Type B pancreatic cell (in vitro differentiated cells): ENCODE data around the gene THSD4. TPM values are rescaled to one million over a fixed set of nuclear protein-coding genes. Genes with fewer than 3 reads are reported as not detected.
A peak's percentile ranks its signal among the peaks of the same experiment; 100 is the strongest.

ENCODE experiments used
- DNase-seq: peaks from one replicate; pipeline ENCODE4 v3.0.0; 2021; ENCODE audit warnings: mixed read lengths; ENCODE audit not compliant: unreplicated experiment; ENCODE audit errors: extremely low spot score
- H3K27ac Mint-ChIP-seq: 2 replicates; pipeline ENCODE4 v1.8.0; 2021; ENCODE audit warnings: mild to moderate bottlenecking, mixed read lengths
- H3K27me3 Mint-ChIP-seq: 2 replicates; pipeline ENCODE4 v1.8.0; 2021; ENCODE audit warnings: mixed read lengths
- H3K36me3 Mint-ChIP-seq: 2 replicates; pipeline ENCODE4 v1.8.0; 2021; ENCODE audit warnings: mixed read lengths
- H3K4me1 Mint-ChIP-seq: one replicate; pipeline ENCODE4 v1.8.0; 2021; ENCODE audit warnings: mixed read lengths; ENCODE audit not compliant: unreplicated experiment
- H3K4me3 Mint-ChIP-seq: 2 replicates; pipeline ENCODE4 v1.8.0; 2021; ENCODE audit warnings: mild to moderate bottlenecking, mixed read lengths
- H3K9me3 Mint-ChIP-seq: 2 replicates; pipeline ENCODE4 v1.8.0; 2021; ENCODE audit warnings: mixed read lengths
- total RNA-seq: library from RNA; stranded (reverse); gene quantifications from 2 replicates; pipeline ENCODE4 v1.2.1, GENCODE V29; 2021; ENCODE audit warnings: low replicate concordance
- TF ChIP-seq, protein P1 (sequence below): fragments of 200-600 bp; sonication (generic); conservative IDR thresholded peaks from 2 replicates; pipeline ENCODE4 v1.5.0; 2021; ENCODE audit warnings: antibody characterized with exemption, mild to moderate bottlenecking

The THSD4 gene
- total RNA-seq, 1 donor from 2014 or later: 43.3 TPM

- Mint-ChIP-seq H3K27ac (peak overlapping the region; percentile 69), H3K27me3 (peaks cover 12% of the 10 kb centered on the region), H3K36me3 (no peaks in the 10 kb centered on the region), H3K4me3 (peak overlapping the region; percentile 48), H3K9me3 (no peaks in the 10 kb centered on the region), H3K4me1 (peaks cover 45% of the 10 kb centered on the region)
- TF ChIP-seq, protein P1, sequence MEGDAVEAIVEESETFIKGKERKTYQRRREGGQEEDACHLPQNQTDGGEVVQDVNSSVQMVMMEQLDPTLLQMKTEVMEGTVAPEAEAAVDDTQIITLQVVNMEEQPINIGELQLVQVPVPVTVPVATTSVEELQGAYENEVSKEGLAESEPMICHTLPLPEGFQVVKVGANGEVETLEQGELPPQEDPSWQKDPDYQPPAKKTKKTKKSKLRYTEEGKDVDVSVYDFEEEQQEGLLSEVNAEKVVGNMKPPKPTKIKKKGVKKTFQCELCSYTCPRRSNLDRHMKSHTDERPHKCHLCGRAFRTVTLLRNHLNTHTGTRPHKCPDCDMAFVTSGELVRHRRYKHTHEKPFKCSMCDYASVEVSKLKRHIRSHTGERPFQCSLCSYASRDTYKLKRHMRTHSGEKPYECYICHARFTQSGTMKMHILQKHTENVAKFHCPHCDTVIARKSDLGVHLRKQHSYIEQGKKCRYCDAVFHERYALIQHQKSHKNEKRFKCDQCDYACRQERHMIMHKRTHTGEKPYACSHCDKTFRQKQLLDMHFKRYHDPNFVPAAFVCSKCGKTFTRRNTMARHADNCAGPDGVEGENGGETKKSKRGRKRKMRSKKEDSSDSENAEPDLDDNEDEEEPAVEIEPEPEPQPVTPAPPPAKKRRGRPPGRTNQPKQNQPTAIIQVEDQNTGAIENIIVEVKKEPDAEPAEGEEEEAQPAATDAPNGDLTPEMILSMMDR: no peak
- no peak for DNase-seq
These were observed 4.1 kb upstream of the THSD4 start for GRCh38 chr15:71111181-71111565.

DNA sequence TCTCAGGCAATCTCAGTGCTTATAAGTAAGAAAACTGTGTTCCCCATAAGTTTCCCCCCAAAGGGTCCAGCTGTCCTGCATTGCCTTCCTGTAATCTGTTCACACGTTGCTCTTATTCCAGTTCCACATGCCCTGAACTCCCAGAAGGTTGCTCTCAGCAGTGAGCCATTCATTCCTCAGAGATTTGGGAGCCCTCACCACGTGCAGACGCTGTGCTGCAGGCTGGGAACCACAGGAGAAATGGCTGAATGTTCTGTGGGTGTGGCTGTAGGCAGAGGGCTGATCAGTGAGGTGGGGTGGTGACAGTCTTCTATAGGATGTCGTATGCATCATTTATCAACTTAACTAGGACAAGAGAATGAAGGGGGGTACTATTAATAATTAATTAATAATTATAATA lies 3.3 kb upstream of the THSD4 start:
- H3K36me3 Mint-ChIP-seq: no peaks in the 10 kb centered on the region
- peaks cover 51% of the 10 kb centered on the region for H3K4me1 Mint-ChIP-seq
- no peak for DNase-seq

GRCh38 chr15:71112429-71112828 lies 2.8 kb upstream of the THSD4 start:
- Mint-ChIP-seq H3K4me3 (no peak overlapping the region), H3K9me3 (no peaks in the 10 kb centered on the region), H3K27me3 (peaks cover 20% of the 10 kb centered on the region), H3K27ac (no peak overlapping the region), H3K4me1 (peaks cover 51% of the 10 kb centered on the region), H3K36me3 (peaks cover 1% of the 10 kb centered on the region)
- DNase-seq: no peak
- TF ChIP-seq, protein P1: no peak

More for the DNA sequence above, 3.3 kb upstream of the THSD4 start:
- Mint-ChIP-seq H3K4me3 (no peak overlapping the region), H3K27ac (no peak overlapping the region), H3K27me3 (peaks cover 20% of the 10 kb centered on the region), H3K9me3 (no peaks in the 10 kb centered on the region)
- TF ChIP-seq, protein P1: no peak

GRCh38 chr15:71114066-71114680 lies 1.1 kb upstream of the THSD4 start:
- H3K27ac Mint-ChIP-seq: peak overlapping the region; percentile 89
- peaks cover 3% of the 10 kb centered on the region for H3K36me3 Mint-ChIP-seq
- TF ChIP-seq, protein P1: no peak
- peaks cover 69% of the 10 kb centered on the region for H3K4me1 Mint-ChIP-seq
- peak overlapping the region; percentile 83 for H3K4me3 Mint-ChIP-seq
- no peaks in the 10 kb centered on the region for H3K9me3 Mint-ChIP-seq
- DNase-seq: no peak
- H3K27me3 Mint-ChIP-seq: peaks cover 36% of the 10 kb centered on the region

GRCh38 chr15:71115567-71116351 lies 488 bp downstream of the THSD4 start:
- peaks cover 67% of the 10 kb centered on the region for H3K4me1 Mint-ChIP-seq
- H3K27me3 Mint-ChIP-seq: peaks cover 34% of the 10 kb centered on the region
- DNase-seq: peak; percentile 76
- H3K27ac Mint-ChIP-seq: peak overlapping the region; percentile 85
- TF ChIP-seq, protein P1: peak; percentile 5
- no peaks in the 10 kb centered on the region for H3K9me3 Mint-ChIP-seq
- H3K4me3 Mint-ChIP-seq: peak overlapping the region; percentile 91
- peaks cover 4% of the 10 kb centered on the region for H3K36me3 Mint-ChIP-seq
